ENCODE results near the gene ACSM3.

The ACSM3 gene

GRCh38 chr16:20784204-20784603, 20.4 kb downstream of the ACSM3 start:
- TF ChIP-seq, protein P1, sequence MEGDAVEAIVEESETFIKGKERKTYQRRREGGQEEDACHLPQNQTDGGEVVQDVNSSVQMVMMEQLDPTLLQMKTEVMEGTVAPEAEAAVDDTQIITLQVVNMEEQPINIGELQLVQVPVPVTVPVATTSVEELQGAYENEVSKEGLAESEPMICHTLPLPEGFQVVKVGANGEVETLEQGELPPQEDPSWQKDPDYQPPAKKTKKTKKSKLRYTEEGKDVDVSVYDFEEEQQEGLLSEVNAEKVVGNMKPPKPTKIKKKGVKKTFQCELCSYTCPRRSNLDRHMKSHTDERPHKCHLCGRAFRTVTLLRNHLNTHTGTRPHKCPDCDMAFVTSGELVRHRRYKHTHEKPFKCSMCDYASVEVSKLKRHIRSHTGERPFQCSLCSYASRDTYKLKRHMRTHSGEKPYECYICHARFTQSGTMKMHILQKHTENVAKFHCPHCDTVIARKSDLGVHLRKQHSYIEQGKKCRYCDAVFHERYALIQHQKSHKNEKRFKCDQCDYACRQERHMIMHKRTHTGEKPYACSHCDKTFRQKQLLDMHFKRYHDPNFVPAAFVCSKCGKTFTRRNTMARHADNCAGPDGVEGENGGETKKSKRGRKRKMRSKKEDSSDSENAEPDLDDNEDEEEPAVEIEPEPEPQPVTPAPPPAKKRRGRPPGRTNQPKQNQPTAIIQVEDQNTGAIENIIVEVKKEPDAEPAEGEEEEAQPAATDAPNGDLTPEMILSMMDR (conservative IDR thresholded peaks at IDR 0.05; ENCODE audit: control insufficient read depth, insufficient read depth, low read depth, low read length): no peak
- no peak for DNase-seq (ENCODE audit: low read depth)
- H3K4me3 ChIP-seq (ENCODE audit: control insufficient read depth, low read depth, low read length): no peak overlapping the region

DNA sequence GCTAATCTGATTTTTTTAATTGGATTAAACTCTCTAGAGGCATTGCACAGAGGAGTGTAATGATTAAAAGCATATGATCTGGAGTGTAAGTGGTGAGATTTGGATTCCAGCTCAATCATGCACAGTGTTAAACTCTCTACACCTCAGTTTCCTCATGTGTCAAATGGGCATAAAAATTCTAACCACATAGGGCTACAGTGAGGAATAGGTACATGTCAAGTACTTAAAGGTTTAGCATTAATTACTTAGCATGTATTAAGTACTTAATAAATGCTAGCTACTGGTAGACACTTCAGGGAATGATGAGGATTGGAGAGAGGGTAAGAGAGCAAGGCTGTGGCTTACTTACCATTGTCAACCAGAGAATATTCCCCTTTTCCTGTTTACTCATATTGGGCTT, 25.3 kb downstream of the ACSM3 start:
- TF ChIP-seq, protein P1 (conservative IDR thresholded peaks at IDR 0.05; ENCODE audit: control insufficient read depth, insufficient read depth, low read depth, low read length): no peak
- DNase-seq (ENCODE audit: low read depth): no peak
- no peak overlapping the region for H3K4me3 ChIP-seq (ENCODE audit: control insufficient read depth, low read depth, low read length)

- no peak for DNase-seq (ENCODE audit: low read depth)
- H3K4me3 ChIP-seq (ENCODE audit: control insufficient read depth, low read depth, low read length): no peak overlapping the region
- TF ChIP-seq, protein P1 (conservative IDR thresholded peaks at IDR 0.05; ENCODE audit: control insufficient read depth, insufficient read depth, low read depth, low read length): no peak
Measured at GRCh38 chr16:20791923-20792612, 28.3 kb downstream of the ACSM3 start.

DNA sequence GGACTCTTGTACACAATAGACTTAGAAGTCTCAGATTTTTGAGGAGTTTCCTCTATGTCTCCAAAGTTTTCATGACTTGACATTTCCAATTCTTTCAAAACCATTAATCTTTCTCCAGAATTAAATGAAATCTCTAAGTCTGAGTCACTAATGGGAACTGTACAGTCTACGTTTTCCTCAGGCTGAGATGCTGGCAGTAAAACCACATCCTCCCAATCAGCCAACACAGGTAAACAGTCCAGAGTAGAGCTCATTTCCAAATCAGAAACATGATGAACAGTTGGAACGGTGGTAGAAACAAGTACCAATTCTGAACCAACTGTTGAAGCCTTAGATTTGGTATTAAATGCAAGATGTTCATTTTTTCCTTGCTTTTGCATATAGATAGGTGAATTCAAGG, 34.5 kb downstream of the ACSM3 start:
- TF ChIP-seq, protein P1 (conservative IDR thresholded peaks at IDR 0.05; ENCODE audit: control insufficient read depth, insufficient read depth, low read depth, low read length): no peak
- H3K4me3 ChIP-seq (ENCODE audit: control insufficient read depth, low read depth, low read length): no peak overlapping the region
- DNase-seq (ENCODE audit: low read depth): no peak

DNA sequence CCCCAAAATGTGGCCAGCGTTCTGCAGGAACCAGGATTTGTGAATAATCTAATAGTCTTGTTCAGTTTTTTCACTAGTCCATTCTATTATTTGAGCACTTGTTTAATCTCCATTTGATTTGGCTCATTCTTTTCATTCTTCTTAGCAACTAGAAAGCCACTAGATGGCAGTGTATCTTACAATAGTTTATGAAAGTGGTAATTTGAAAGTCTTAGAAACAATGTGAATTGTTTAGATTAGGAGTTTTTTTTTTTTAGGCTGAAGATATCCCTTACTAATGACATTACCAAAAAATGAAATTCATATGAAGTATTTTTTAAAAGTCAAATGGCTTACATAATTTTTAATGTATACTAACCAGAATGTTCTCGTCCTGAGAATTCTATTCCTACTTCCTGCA, 35.8 kb downstream of the ACSM3 start:
- TF ChIP-seq, protein P1 (conservative IDR thresholded peaks at IDR 0.05; ENCODE audit: control insufficient read depth, insufficient read depth, low read depth, low read length): peak; percentile 55
- peak; percentile 56 for DNase-seq (ENCODE audit: low read depth)
- no peak overlapping the region for H3K4me3 ChIP-seq (ENCODE audit: control insufficient read depth, low read depth, low read length)

GRCh38 chr16:20801278-20801677, 37.5 kb downstream of the ACSM3 start:
- TF ChIP-seq, protein P1 (conservative IDR thresholded peaks at IDR 0.05; ENCODE audit: control insufficient read depth, insufficient read depth, low read depth, low read length): no peak
- no peak for DNase-seq (ENCODE audit: low read depth)
- no peak overlapping the region for H3K4me3 ChIP-seq (ENCODE audit: control insufficient read depth, low read depth, low read length)

GRCh38 chr16:20803192-20803560, 39.4 kb downstream of the ACSM3 start:
- peak; percentile 51 for DNase-seq (ENCODE audit: low read depth)
- TF ChIP-seq, protein P1 (conservative IDR thresholded peaks at IDR 0.05; ENCODE audit: control insufficient read depth, insufficient read depth, low read depth, low read length): no peak
- H3K4me3 ChIP-seq (ENCODE audit: control insufficient read depth, low read depth, low read length): no peak overlapping the region
